PFSK-1 (cell line): ENCODE measurements around the gene FBXL16.

Experiments used
- FOXP2 ChIP-seq: optimal IDR thresholded peaks from 2 replicates; pipeline ENCODE3; 2011; ENCODE audit warnings: borderline replicate concordance, control low read depth, inconsistent platforms; ENCODE audit not compliant: insufficient read depth; ENCODE audit errors: extremely low read length, extremely low read depth
- POLR2AphosphoS5 ChIP-seq: IDR thresholded peaks from 2 replicates; pipeline ENCODE4 v1.6.1; 2012; ENCODE audit warnings: low read depth, mild to moderate bottlenecking, control low read depth, low read length, moderate library complexity
- REST ChIP-seq, 2 experiments: IDR thresholded peaks; 2 replicates each; pipeline versions ENCODE4 v1.6.1 to v1.8.0; 2011 to 2012; ENCODE audit warnings: low read depth in 2 of 2, low read length in 2 of 2, control low read depth in 1 of 2, inconsistent platforms in 1 of 2, mild to moderate bottlenecking in 1 of 2, moderate library complexity in 1 of 2; ENCODE audit not compliant: insufficient read depth in 1 of 2
- SIN3A ChIP-seq: IDR thresholded peaks from 2 replicates; pipeline ENCODE4 v1.6.1; 2012; ENCODE audit warnings: mild to moderate bottlenecking, low read length, moderate library complexity, borderline replicate concordance; ENCODE audit not compliant: insufficient read depth
- TAF1 ChIP-seq: IDR thresholded peaks from 2 replicates; pipeline ENCODE4 v1.6.1; 2012; ENCODE audit warnings: low read length, control low read depth, borderline replicate concordance; ENCODE audit not compliant: insufficient read depth

DNA sequence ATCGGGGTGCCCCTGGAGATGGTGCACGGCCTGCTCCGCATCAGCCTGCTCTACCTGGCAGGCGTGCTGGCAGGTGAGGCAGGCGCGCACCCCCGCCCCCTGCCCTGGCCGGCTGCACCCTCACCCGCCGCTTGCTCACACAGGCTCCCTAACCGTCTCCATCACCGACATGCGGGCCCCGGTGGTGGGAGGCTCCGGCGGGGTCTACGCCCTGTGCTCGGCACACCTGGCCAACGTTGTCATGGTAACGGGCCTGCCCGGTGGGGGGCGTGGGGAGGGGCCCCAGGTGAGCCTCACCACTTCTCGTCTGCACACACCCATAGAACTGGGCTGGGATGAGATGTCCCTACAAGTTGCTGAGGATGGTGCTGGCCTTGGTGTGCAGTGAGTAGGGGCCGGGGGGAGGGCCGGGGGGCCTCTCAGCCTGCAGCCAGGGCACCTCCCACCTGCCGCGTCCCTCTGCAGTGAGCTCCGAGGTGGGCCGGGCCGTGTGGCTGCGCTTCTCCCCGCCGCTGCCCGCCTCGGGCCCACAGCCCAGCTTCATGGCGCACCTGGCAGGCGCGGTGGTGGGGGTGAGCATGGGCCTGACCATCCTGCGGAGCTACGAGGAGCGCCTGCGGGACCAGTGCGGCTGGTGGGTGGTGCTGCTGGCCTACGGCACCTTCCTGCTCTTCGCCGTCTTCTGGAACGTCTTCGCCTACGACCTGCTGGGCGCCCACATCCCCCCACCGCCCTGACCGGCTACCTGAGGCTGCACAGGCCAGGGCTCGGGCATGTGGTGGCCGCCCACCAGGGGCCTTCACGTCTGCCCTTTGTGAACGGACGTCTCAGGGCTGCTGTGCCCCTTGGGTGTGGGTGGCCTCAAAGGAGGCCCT is 28.0 kb downstream of the FBXL16 start:
- no peak for TF ChIP-seq SIN3A
- no peak for TF ChIP-seq POLR2AphosphoS5
- no peak for TF ChIP-seq REST (IDR thresholded peaks at IDR 0.05; ENCODE audit: insufficient read depth in 1 of 2, low read depth in 2 of 2, low read length in 2 of 2)
- TF ChIP-seq TAF1: no peak
- TF ChIP-seq FOXP2: no peak
